ENCODE data around the gene AFMID.
"Not testable (repeated sequence)": the region's sequence is repeated elsewhere in the genome, so short reads cannot be mapped to it uniquely, and the experiment has no call there.

Gene AFMID, protein sequence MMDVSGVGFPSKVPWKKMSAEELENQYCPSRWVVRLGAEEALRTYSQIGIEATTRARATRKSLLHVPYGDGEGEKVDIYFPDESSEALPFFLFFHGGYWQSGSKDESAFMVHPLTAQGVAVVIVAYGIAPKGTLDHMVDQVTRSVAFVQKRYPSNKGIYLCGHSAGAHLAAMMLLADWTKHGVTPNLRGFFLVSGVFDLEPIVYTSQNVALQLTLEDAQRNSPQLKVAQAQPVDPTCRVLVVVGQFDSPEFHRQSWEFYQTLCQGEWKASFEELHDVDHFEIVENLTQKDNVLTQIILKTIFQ

GRCh38 chr17:78186692-78187595 lies at the start of gene AFMID, which contains the start of gene TK1:
TSS of gene AFMID (plus strand) at chr17:78187362. CDS start at chr17:78187371, 9 bp downstream.
TSS of gene TK1 (minus strand) at chr17:78187052. CDS start at chr17:78186994, 58 bp downstream.
- DNase-seq = peak; percentile 94

DNA sequence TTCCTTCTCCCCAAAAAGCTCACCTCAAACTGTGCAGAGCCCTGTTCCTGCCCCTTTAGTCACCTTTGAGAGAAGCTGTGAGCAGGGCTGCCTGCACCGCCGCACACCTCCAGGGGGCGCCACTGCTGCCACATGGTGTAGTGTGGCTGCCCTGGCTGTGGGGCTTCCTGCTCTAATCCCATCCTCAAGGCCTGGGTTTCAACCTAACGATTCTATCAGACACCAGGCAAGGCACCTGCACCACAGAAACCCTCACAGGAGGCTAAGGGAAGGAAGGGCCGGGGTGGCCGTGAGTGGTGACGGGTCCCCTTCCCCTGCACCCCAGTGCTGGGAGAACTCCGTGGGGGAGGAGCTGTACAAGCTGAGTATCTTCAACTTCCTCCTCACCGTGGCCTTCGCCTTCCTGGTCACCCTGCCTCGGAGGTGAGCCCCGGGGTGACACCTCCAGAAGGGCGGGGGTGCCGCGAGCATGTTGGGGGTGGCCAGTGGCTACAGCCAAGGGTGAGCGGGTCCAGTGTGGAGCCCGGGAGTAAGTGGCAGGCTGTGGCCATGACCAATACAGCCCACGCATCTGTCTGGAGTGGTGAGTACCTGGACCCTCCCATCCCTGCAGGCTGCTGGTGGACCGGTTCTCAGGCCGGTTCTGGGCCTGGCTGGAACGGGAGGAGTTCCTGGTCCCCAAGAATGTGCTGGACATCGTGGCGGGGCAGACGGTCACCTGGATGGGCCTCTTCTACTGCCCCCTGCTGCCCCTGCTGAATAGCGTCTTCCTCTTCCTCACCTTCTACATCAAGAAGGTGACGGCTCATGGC lies 49.6 kb upstream of the AFMID start:
- no peak for DNase-seq

DNA sequence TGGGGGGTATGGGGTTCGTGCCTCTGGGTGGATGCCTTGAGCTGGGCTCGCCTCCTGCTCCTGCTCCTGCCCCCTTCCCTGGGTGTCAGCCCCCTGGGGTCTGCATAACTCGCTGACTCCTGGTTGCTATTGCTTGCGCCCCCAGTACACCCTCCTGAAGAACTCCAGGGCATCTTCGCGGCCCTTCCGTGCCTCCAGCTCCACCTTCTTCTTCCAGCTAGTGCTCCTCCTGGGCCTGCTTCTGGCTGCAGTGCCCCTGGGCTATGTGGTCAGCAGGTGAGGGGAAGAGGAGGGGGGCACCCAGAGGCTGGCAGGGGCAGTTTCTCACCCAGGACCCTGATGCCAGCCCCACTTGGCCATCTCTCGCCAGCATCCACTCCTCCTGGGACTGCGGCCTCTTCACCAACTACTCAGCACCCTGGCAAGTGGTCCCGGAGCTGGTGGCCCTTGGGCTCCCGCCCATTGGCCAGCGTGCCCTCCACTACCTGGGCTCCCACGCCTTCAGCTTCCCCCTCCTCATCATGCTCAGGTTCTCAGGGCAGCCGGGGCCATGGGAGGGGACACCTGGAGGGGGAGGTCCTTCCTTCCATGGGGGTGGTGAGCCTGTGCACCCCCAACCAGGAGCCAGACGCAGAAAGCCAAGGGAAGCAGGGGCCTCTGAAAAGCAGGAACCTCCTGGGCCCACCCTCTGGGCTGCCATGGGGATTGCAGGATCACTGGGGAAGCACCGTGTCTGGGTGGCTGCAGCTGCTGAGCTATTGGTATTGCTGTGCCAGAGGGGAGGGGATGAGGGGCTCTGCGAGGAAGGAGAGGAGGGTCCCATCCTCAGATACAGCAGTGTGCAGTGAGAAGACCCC lies 48.7 kb upstream of the AFMID start:
- no peak for DNase-seq

- DNase-seq = not testable (repeated sequence)
Observed at GRCh38 chr17:78139861-78140168, 47.3 kb upstream of the AFMID start.

- peak; percentile 91 for DNase-seq
Observed at GRCh38 chr17:78140169-78141051, 46.8 kb upstream of the AFMID start.

DNA sequence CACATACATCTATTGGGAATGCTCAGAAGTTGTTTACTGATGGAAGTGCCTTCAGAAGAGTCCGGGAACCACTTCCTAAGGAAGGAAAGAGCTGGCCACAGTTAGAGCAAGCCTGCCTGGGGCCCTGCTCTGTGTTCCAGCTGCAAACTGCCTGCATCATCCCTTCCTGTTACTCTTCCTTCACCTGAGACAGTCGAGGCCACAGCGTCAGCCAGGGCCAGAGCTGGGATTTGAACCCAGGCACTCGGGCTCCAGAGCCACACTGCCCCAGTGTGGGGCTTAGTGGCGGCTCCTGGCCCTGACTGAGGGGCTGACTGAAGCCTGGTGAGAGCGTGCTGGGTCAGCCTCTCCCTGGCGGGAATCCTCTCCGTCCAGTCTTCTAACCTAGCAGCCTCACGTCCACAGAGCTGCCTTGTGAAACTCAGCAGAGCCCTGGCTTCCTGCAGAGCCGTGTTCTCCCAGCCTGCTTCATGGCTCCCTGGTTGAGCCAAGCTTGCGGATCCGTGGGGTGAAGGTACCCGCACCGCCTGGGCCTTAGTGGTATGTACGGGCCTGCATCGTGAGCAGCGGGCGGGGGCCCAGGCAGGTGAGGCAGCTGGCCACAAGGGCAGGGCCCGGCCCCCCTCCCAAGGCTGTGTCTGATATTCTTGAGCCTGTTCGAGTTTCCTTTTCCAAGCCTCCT lies 45.6 kb upstream of the AFMID start:
- no peak for DNase-seq

GRCh38 chr17:78142119-78142861 lies 44.9 kb upstream of the AFMID start:
- no peak for DNase-seq

- DNase-seq = no peak
Observed at GRCh38 chr17:78143214-78144146, 43.7 kb upstream of the AFMID start.

- no peak for DNase-seq
Observed at GRCh38 chr17:78144147-78144719, 42.9 kb upstream of the AFMID start.

DNA sequence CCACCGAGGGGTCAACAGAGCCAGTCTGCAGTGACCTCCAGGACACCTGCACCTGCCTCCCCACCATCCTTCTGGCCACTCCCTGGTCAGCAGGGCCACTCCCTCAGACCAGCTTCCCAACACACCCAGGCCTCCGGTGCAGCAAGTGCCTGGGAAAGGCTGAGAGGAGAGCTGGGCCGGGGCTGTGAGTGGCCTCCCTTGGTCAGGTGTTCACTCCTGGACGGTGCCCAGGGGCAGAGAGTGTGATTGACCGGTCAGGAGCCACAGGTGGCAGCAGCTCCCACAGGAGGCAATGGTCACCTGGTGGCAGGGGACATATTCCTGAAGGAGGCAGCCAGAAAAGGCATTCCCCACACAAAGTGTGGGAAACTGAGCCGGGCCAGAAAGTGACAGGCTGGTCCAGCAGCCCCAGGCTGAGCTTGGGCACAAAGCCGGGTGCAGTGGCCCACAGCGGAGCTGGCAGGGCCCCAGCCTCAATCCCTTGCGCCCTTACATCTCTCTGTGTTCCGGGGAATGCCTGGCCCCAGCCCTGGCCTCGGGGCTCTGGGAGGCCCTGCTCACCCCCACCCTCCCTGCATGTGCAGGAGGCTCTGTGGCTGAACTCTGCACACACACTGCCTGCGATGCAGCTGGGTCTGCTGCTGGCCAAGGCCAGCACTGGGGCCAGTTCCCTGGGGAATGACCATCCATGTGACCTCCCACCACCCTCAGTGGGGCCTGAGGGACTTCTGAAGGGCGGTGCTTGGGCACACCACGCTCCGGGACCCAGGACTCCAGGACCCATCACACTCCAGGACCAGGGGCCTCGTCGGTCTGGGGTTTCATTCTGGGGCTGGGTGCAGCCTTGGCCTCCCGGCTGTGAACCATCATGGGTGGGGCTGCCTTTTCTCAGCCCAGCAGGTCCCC lies 42.2 kb upstream of the AFMID start:
- DNase-seq = no peak

GRCh38 chr17:78146471-78146869 lies 40.7 kb upstream of the AFMID start:
- DNase-seq = no peak

GRCh38 chr17:78146881-78147280 lies 40.3 kb upstream of the AFMID start:
- no peak for DNase-seq

DNA sequence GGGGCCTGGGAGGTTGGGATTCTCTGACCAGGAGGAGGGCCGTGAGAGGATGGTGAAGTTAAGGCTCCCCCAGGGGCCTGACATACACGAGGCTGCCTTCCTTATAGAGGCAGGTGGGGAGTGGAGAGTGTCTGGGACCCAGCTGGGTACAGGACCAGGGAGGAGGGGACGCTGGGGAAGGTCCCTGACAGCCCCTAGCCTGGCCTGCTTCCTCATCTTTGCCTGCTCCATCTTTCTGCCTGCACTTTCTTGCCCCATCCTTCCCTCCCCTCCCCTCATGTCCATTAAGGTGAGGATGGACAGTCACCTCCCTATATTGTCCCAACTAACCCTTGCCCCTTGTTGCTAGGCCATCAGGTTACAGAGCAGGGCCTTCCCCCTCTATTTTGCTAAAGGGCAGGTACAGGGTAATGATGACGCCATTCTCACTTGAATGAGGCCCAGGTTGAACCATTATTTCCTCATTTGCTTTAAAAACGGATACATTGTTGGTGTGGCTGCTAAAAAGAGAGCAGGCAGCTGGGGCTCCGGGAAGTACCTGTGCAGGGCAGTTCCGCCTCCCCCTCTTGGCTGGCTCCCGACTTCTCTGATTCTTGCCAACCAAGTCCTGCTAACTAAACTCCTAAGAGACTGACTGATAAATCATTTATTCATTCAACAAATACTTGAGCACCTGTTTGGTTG lies 39.7 kb upstream of the AFMID start:
- no peak for DNase-seq

DNA sequence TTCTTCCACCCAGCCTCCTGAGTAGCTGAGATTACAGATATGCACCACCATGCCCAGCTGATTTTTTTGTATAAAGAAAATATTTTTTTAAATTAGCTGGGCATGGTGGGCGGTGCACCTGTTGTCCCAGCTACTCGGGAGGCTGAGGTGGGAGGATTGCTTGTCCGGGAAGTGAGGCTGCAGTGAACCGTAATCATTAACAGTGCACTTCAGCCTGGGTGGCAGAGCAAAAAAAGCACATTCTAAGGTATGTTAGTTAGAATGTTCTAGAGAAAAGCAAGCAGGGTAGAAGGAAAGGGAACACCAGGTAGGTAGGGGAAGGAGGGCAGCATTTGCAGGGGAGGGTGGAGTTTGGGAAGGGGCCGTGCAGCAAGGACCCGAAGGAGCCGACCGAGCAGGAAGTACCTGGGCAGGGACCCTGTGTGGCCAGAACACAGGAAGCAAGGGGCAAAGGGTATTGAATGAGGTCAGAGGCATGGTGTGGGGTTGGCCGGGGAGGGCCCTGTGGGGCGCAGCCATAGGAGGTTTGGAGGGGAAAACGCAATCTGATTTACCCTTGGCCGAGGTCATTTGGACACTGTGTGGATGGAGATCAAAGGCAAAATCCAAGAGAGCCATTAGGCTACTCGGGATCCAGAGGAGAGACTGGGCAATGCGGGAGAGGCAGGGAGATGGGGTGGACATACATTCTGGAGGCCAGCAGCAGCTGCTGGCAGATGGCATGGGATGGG lies 38.7 kb upstream of the AFMID start:
- no peak for DNase-seq

DNA sequence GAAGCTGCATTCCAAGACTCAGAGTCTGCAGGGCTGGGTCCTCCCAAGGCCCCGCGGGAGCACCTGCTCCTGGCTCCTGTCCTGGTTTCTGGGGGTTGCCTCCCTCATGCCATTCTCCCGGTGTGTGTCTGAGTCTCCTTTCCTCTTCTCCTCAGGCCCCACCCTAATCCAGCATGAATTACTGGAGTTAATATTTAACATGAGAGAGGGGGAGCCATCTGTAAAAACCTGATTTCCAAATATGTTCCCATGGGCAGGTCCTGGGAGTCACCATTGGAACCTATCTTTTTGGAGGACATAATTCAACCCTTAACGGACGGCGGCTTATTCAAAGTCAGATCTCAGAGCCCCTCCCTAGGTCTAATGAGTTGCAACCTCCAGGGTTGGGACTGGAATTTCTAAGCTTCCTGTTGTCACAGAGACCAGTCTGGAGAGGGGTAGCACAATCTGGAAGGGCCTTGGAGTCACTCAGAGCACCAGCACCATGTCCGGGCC lies 35.6 kb upstream of the AFMID start:
- no peak for DNase-seq

All from NCI-H526 treated with DMSO at 0.1 percent for 48 hours (cell line).